Tibial nerve (tissue), 4 donors: ENCODE data around the gene OR52K2. TPM values are rescaled to one million over a fixed set of nuclear protein-coding genes. Genes with fewer than 3 reads are reported as not detected.
"Not testable (repeated sequence)": the region's sequence is repeated elsewhere in the genome, so short reads cannot be mapped to it uniquely, and the experiment has no call there.

Source experiments
- DNase-seq, 2 donors: peaks; one replicate each; pipeline ENCODE4 v3.0.0-alpha.2; 2019; ENCODE audit warnings: low spot score in 2 of 2
- H3K27ac ChIP-seq, 4 donors: fragments of 200-600 bp; sonication (generic) in 3 of 4; one replicate each; pipeline ENCODE4 v1.5.1; 2017 to 2019; ENCODE audit warnings: mild to moderate bottlenecking in 1 of 4
- H3K27me3 ChIP-seq, 2 donors: fragments of 200-600 bp; sonication (generic) in 1 of 2; one replicate each; pipeline versions ENCODE4 v1.5.1 to v1.6.0; 2017 to 2019
- H3K36me3 ChIP-seq, 3 donors: fragments of 200-600 bp; sonication (generic); one replicate each; pipeline ENCODE4 v1.5.1; 2018 to 2019
- H3K4me1 ChIP-seq, 4 donors: fragments of 200-600 bp; sonication (generic) in 3 of 4; one replicate each; pipeline ENCODE4 v1.5.1; 2017 to 2019
- H3K4me3 ChIP-seq, 4 donors: fragments of 200-600 bp; sonication (generic) in 3 of 4; one replicate each; pipeline ENCODE4 v1.5.1; 2017 to 2019; ENCODE audit warnings: mild to moderate bottlenecking in 1 of 4, moderate library complexity in 1 of 4
- H3K9me3 ChIP-seq, 4 donors: fragments of 200-600 bp; sonication (generic) in 3 of 4; one replicate each; pipeline ENCODE4 v1.5.1; 2017 to 2019
- CTCF ChIP-seq, 5 experiments: fragments of 200-600 bp in 3 of 5; fragments of 450-650 bp in 2 of 5; sonication (generic) in 3 of 5; IDR thresholded peaks; one replicate each; pipeline ENCODE4 v1.5.1; 2016 to 2019; ENCODE audit warnings: antibody characterized with exemption in 5 of 5, mild to moderate bottlenecking in 3 of 5, moderate library complexity in 2 of 5
- EP300 ChIP-seq, 2 donors: sonication (generic); formaldehyde crosslinking; IDR thresholded peaks; one replicate each; pipeline ENCODE4 v1.6.1; 2017; ENCODE audit warnings: antibody characterized with exemption in 2 of 2, mild to moderate bottlenecking in 1 of 2
- POLR2A ChIP-seq, 2 donors: fragments of 450-650 bp; IDR thresholded peaks; one replicate each; pipeline ENCODE4 v1.6.1; 2017; ENCODE audit warnings: antibody characterized with exemption in 2 of 2, mild to moderate bottlenecking in 2 of 2, moderate library complexity in 2 of 2
- WGBS, 2 donors: methylation state at CpG; one replicate each; pipeline ENCODE4 v1.1.5; 2018; 5-methylcytosine and 5-hydroxymethylcytosine counted together
- total RNA-seq, 4 donors: library from RNA; depleted of rRNA; stranded (reverse); fragments of >200 nt; gene quantifications; one replicate each; pipeline ENCODE4 v1.1.0, GENCODE V29; 2016

OR52K2 gene
- total RNA-seq, 4 donors from 2014 or later, result not detected

GRCh38 chr11:4480577-4481239 lies 31.6 kb downstream of the OR52K2 start:
- Histone ChIP-seq H3K27me3 (no peaks in the 10 kb centered on the region), H3K4me1 (no peaks in the 10 kb centered on the region), H3K36me3 (no peaks in the 10 kb centered on the region), H3K9me3 (no peaks in the 10 kb centered on the region), H3K4me3 (no peak overlapping the region), H3K27ac (no peak overlapping the region)
- no peak for TF ChIP-seq CTCF (IDR thresholded peaks at IDR 0.05)
- TF ChIP-seq POLR2A (IDR thresholded peaks at IDR 0.05), result no peak
- no peak for TF ChIP-seq EP300 (IDR thresholded peaks at IDR 0.05)
- 69 to 75% methylated on average over 4 of the region's 4 CpGs for WGBS, 2 donors
- no peak for DNase-seq

GRCh38 chr11:4481240-4481582 lies 32.1 kb downstream of the OR52K2 start:
- H3K4me3 ChIP-seq, result no peak overlapping the region
- H3K27me3 ChIP-seq, result no peaks in the 10 kb centered on the region
- H3K27ac ChIP-seq, result no peak overlapping the region
- no peak for DNase-seq
- H3K36me3 ChIP-seq, result no peaks in the 10 kb centered on the region
- TF ChIP-seq EP300 (IDR thresholded peaks at IDR 0.05), result no peak
- TF ChIP-seq CTCF (IDR thresholded peaks at IDR 0.05), result no peak
- no peak for TF ChIP-seq POLR2A (IDR thresholded peaks at IDR 0.05)
- no peaks in the 10 kb centered on the region for H3K4me1 ChIP-seq
- H3K9me3 ChIP-seq, result no peaks in the 10 kb centered on the region

- TF ChIP-seq EP300 (IDR thresholded peaks at IDR 0.05) (no peak), CTCF (IDR thresholded peaks at IDR 0.05) (no peak), POLR2A (IDR thresholded peaks at IDR 0.05) (no peak)
- DNase-seq, result no peak
- no peak within 1 kb of the TSS for H3K4me3 ChIP-seq
- no peak within 1 kb of the TSS for H3K27ac ChIP-seq
- no peaks in the 10 kb centered on the region for H3K36me3 ChIP-seq
- WGBS, 2 donors, result 58 to 66% methylated on average over 2 of the region's 2 CpGs
- no peaks in the 10 kb centered on the region for H3K9me3 ChIP-seq
- no peaks in the 10 kb centered on the region for H3K4me1 ChIP-seq
- H3K27me3 ChIP-seq, result no peaks in the 10 kb centered on the region
Observed at GRCh38 chr11:4482445-4482844, 33.4 kb downstream of the OR52K2 start, which contains the start of gene OR52K1. Gene OR52K1 (plus strand): TSS chr11:4482646. CDS start chr11:4488901, 6,255 bp downstream.

- H3K36me3 ChIP-seq, result no peaks in the 10 kb centered on the region
- no peaks in the 10 kb centered on the region for H3K4me1 ChIP-seq
- no peaks in the 10 kb centered on the region for H3K9me3 ChIP-seq
- WGBS, 2 donors, result 69 to 73% methylated on average over 4 of the region's 4 CpGs
- no peaks in the 10 kb centered on the region for H3K27me3 ChIP-seq
- no peak overlapping the region for H3K4me3 ChIP-seq
- TF ChIP-seq CTCF (IDR thresholded peaks at IDR 0.05) (no peak), EP300 (IDR thresholded peaks at IDR 0.05) (no peak), POLR2A (IDR thresholded peaks at IDR 0.05) (no peak)
- DNase-seq, result no peak
- no peak overlapping the region for H3K27ac ChIP-seq
Observed at GRCh38 chr11:4484310-4484709, 35.2 kb downstream of the OR52K2 start.

GRCh38 chr11:4491405-4491804 lies 42.3 kb downstream of the OR52K2 start:
- not testable (repeated sequence) for H3K36me3 ChIP-seq, H3K4me3 ChIP-seq
- 45 to 63% methylated on average over 2 of the region's 2 CpGs for WGBS, 2 donors

More at GRCh38 chr11:4491405-4491804, 42.3 kb downstream of the OR52K2 start:
- DNase-seq, H3K4me1 ChIP-seq, H3K27ac ChIP-seq, H3K27me3 ChIP-seq, H3K9me3 ChIP-seq: not testable (repeated sequence)
